Stimulated activated CD8-positive, alpha-beta memory T cell treated with anti-CD3 and anti-CD28 coated beads, Interleukin-7, amount 100 ng/mL, for 24 hours (primary cell): ENCODE measurements around the gene RAD23B.

Experiments used
- DNase-seq: peaks from one replicate; pipeline ENCODE4 v3.0.0-alpha.2; 2020; ENCODE audit warnings: low read depth

Gene RAD23B

GRCh38 chr9:107378006-107378405 lies 94.9 kb downstream of the RAD23B start:
- DNase-seq: no peak
